H1 (cell line): ENCODE results near the gene RANBP17. TPM values are rescaled to one million over a fixed set of nuclear protein-coding genes. Genes with fewer than 3 reads are reported as not detected.
"Not testable (repeated sequence)": the region's sequence is repeated elsewhere in the genome, so short reads cannot be mapped to it uniquely, and the experiment has no call there.

Experiments
- CTCF ChIA-PET: fragments of 300-600 bp; sonication (Branson Sonifier 250); formaldehyde crosslinking; loops from one replicate; lab custom pipeline; 2021; ENCODE audit not compliant: partially characterized antibody; lab: Charles Lee
- POLR2A ChIA-PET: fragments of 300-600 bp; sonication (Branson Sonifier 250); formaldehyde crosslinking; loops from one replicate; lab custom pipeline; 2021; ENCODE audit warnings: inconsistent platforms; ENCODE audit not compliant: partially characterized antibody; lab: Charles Lee
- DNase-seq, 2 experiments: peaks; one replicate each; pipeline versions ENCODE4 v3.0.0 to v3.0.0-alpha.2; 2010 to 2022; ENCODE audit warnings: low spot score in 2 of 2, low read depth in 1 of 2, mixed read lengths in 1 of 2
- FAIRE-seq: peaks from 2 replicates; lab custom pipeline; 2011; peaks lifted over from hg19 to GRCh38; lab: Jason Lieb, UNC
- H2AFZ ChIP-seq: 2 replicates; pipeline ENCODE4 v1.8.1; 2012; ENCODE audit warnings: low read length, inconsistent platforms
- H2AK5ac ChIP-seq: 2 replicates; pipeline ENCODE4 v1.6.1; 2013; ENCODE audit warnings: low read depth, low read length
- H2BK120ac ChIP-seq: replicated peaks from 2 replicates; pipeline ENCODE3; 2013; ENCODE audit warnings: low read depth, low read length, inconsistent platforms
- H2BK12ac ChIP-seq: 2 replicates; pipeline ENCODE4 v1.6.1; 2013; ENCODE audit warnings: low read depth, low read length
- H2BK15ac ChIP-seq: 2 replicates; pipeline ENCODE4 v1.6.1; 2013; ENCODE audit warnings: low read length
- H2BK20ac ChIP-seq: 2 replicates; pipeline ENCODE4 v1.6.1; 2013; ENCODE audit warnings: low read length
- H2BK5ac ChIP-seq: 2 replicates; pipeline ENCODE4 v1.6.1; 2013; ENCODE audit warnings: low read depth, low read length
- H3K14ac ChIP-seq: 2 replicates; pipeline ENCODE4 v1.6.1; 2013; ENCODE audit warnings: inconsistent platforms; ENCODE audit not compliant: insufficient read length
- H3K18ac ChIP-seq: 2 replicates; pipeline ENCODE4 v1.6.1; 2013; ENCODE audit warnings: low read length; ENCODE audit errors: extremely low read depth
- H3K23ac ChIP-seq: 2 replicates; pipeline ENCODE4 v1.6.1; 2013; ENCODE audit warnings: inconsistent platforms; ENCODE audit not compliant: insufficient read length
- H3K23me2 ChIP-seq: 2 replicates; pipeline ENCODE4 v1.6.1; 2013; ENCODE audit warnings: low read depth, low read length
- H3K27ac ChIP-seq: 2 replicates; pipeline ENCODE4 v1.6.1; 2011; ENCODE audit warnings: low read depth, low read length, inconsistent platforms
- H3K27me3 ChIP-seq, 4 experiments: replicated peaks in 1 of 4; 1 replicate in 1 of 4; 2 replicates in 3 of 4; pipeline versions ENCODE4 v1.6.1 to v1.8.1; 2011 to 2013; ENCODE audit warnings: low read length in 3 of 4, mild to moderate bottlenecking in 3 of 4, inconsistent platforms in 2 of 4, mixed read lengths in 2 of 4, moderate library complexity in 1 of 4; ENCODE audit not compliant: control insufficient read depth in 3 of 4, insufficient read depth in 3 of 4; ENCODE audit errors: extremely low read depth in 1 of 4
- H3K36me3 ChIP-seq, 4 experiments: 2 replicates each; pipeline versions ENCODE4 v1.6.1 to v1.8.1; 2011 to 2013; ENCODE audit warnings: mild to moderate bottlenecking in 4 of 4, low read length in 3 of 4, moderate library complexity in 2 of 4, control low read depth in 1 of 4, inconsistent platforms in 1 of 4; ENCODE audit not compliant: insufficient read depth in 4 of 4, control insufficient read depth in 2 of 4
- H3K4ac ChIP-seq: replicated peaks from 2 replicates; pipeline ENCODE3; 2013; ENCODE audit warnings: low read length, low read depth, mixed read lengths, inconsistent platforms; ENCODE audit not compliant: insufficient read length
- H3K4me1 ChIP-seq, 4 experiments: replicated peaks in 1 of 4; 1 replicate in 1 of 4; 2 replicates in 3 of 4; pipeline versions ENCODE4 v1.6.1 to v1.8.1; 2011 to 2013; ENCODE audit warnings: low read length in 3 of 4, inconsistent platforms in 2 of 4, mixed read lengths in 1 of 4; ENCODE audit not compliant: insufficient read depth in 4 of 4, control insufficient read depth in 3 of 4
- H3K4me2 ChIP-seq, 2 experiments: 2 replicates each; pipeline versions ENCODE4 v1.6.1 to v1.8.1; 2011 to 2013; ENCODE audit warnings: low read depth in 2 of 2, low read length in 2 of 2, control low read depth in 1 of 2, inconsistent platforms in 1 of 2, mild to moderate bottlenecking in 1 of 2; ENCODE audit not compliant: insufficient read depth in 1 of 2
- H3K4me3 ChIP-seq, 4 experiments: fragments of 200-600, 300-600 bp in 1 of 4; sonication (generic), shearing (Covaris generic), sonication (Bioruptor Twin) in 1 of 4; 2 replicates each; pipeline versions ENCODE4 v1.5.1 to v1.8.1; 2011 to 2016; ENCODE audit warnings: low read length in 4 of 4, low read depth in 3 of 4, control low read depth in 2 of 4, inconsistent platforms in 2 of 4, mild to moderate bottlenecking in 2 of 4, mixed read lengths in 1 of 4, moderate library complexity in 1 of 4; ENCODE audit not compliant: insufficient read depth in 2 of 4; ENCODE audit errors: extremely low read depth in 1 of 4
- H3K56ac ChIP-seq: replicated peaks from 2 replicates; pipeline ENCODE3; 2013; ENCODE audit warnings: low read depth, mild to moderate bottlenecking, mixed read lengths, low read length, inconsistent platforms; ENCODE audit not compliant: insufficient read length
- H3K79me1 ChIP-seq: 2 replicates; pipeline ENCODE4 v1.6.1; 2013; ENCODE audit warnings: low read depth, low read length, control low read depth
- H3K79me2 ChIP-seq, 2 experiments: 2 replicates each; pipeline versions ENCODE4 v1.6.1 to v1.8.1; 2012 to 2013; ENCODE audit warnings: low read length in 2 of 2, mild to moderate bottlenecking in 2 of 2, inconsistent platforms in 1 of 2; ENCODE audit not compliant: insufficient read depth in 2 of 2, control insufficient read depth in 1 of 2
- H3K9ac ChIP-seq, 4 experiments: replicated peaks in 1 of 4; 1 replicate in 1 of 4; 2 replicates in 3 of 4; pipeline versions ENCODE4 v1.6.1 to v1.8.1; 2011 to 2013; ENCODE audit warnings: low read depth in 3 of 4, low read length in 3 of 4, control low read depth in 2 of 4, mild to moderate bottlenecking in 2 of 4, moderate library complexity in 2 of 4, inconsistent platforms in 1 of 4; ENCODE audit errors: extremely low read depth in 1 of 4
- H3K9me3 ChIP-seq, 2 experiments: 2 replicates each; pipeline versions ENCODE4 v1.6.1 to v1.8.1; 2012 to 2013; ENCODE audit warnings: mild to moderate bottlenecking in 2 of 2, moderate library complexity in 2 of 2, control low read depth in 1 of 2, inconsistent platforms in 1 of 2, low read depth in 1 of 2, low read length in 1 of 2, mixed read lengths in 1 of 2; ENCODE audit not compliant: insufficient read depth in 2 of 2
- H4K20me1 ChIP-seq, 2 experiments: replicated peaks in 1 of 2; 2 replicates each; pipeline versions ENCODE3 to v1.8.1; 2011 to 2013; ENCODE audit warnings: inconsistent platforms in 2 of 2, low read length in 2 of 2, mild to moderate bottlenecking in 1 of 2; ENCODE audit not compliant: insufficient read depth in 2 of 2, control insufficient read depth in 1 of 2
- H4K5ac ChIP-seq: 2 replicates; pipeline ENCODE4 v1.6.1; 2013; ENCODE audit warnings: low read length, low read depth, mixed read lengths, inconsistent platforms; ENCODE audit not compliant: insufficient read length
- H4K8ac ChIP-seq: 2 replicates; pipeline ENCODE4 v1.8.0; 2013; ENCODE audit warnings: mild to moderate bottlenecking, moderate library complexity, low read length, inconsistent platforms; ENCODE audit not compliant: insufficient read depth; ENCODE audit errors: extremely low read depth
- H4K91ac ChIP-seq: replicated peaks from 2 replicates; pipeline ENCODE3; 2013; ENCODE audit warnings: low read length, mixed read lengths, inconsistent platforms; ENCODE audit not compliant: insufficient read length
- polyA plus RNA-seq, 7 experiments: library from polyadenylated mRNA; depleted of rRNA in 3 of 7; stranded (reverse) in 5 of 7; unstranded in 2 of 7; fragments of >200 nt in 5 of 7; fragments of 200-250 nt in 2 of 7; gene quantifications; 1 replicate in 5 of 7; 2 replicates in 1 of 7; 4 replicates in 1 of 7; pipeline versions ENCODE4 v1.2.1 to v1.2.3, GENCODE V29; 2011 to 2013; ENCODE audit warnings: missing spikeins in 2 of 7, mixed read lengths in 2 of 7
- total RNA-seq: library from RNA; stranded (reverse); fragmentation: NEBNext Ultra II Directional; extraction: Animal tissue kit (Norgen Biotek cat#: 25700); gene quantifications from 2 replicates; pipeline ENCODE4 v1.2.1, GENCODE V29; 2021

Gene RANBP17
- total and polyA plus RNA-seq, 2 of the 8 experiments (the other 6 are each of a cell fraction or from before 2014, with no cell fraction given) = 8.6 to 21.3 TPM

DNA sequence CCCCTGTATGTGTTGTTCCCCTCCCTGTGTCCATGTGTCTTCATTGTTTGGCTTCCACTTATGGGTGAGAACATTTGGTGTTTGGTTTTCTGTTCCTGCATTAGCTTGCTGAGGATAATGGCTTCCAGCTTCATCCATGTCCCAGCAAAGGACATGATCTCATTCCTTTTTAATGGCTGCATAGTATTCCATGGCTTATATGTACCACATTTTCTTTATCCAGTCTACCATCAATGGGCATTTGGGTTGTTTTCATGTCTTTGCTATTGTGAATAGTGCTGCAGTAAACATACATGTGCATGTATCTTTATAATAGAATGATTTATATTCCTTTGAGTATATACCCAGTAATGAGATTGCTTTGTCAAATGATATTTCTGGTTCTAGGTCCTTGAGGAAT is 8.6 kb downstream of the RANBP17 start:
- H4K5ac ChIP-seq, H3K56ac ChIP-seq, H3K18ac ChIP-seq, H3K36me3 ChIP-seq, H3K9ac ChIP-seq, H2BK120ac ChIP-seq, H3K27ac ChIP-seq, H2BK5ac ChIP-seq, H3K9me3 ChIP-seq, H2BK15ac ChIP-seq, POLR2A ChIA-PET, H3K4me3 ChIP-seq, FAIRE-seq, H3K4me2 ChIP-seq, H4K20me1 ChIP-seq, H3K14ac ChIP-seq, H2BK20ac ChIP-seq, H3K79me1 ChIP-seq, H3K27me3 ChIP-seq, H3K23me2 ChIP-seq, H2AK5ac ChIP-seq, CTCF ChIA-PET, H4K91ac ChIP-seq, H2AFZ ChIP-seq, H3K4ac ChIP-seq, H2BK12ac ChIP-seq, DNase-seq, H4K8ac ChIP-seq, H3K4me1 ChIP-seq, H3K23ac ChIP-seq: not testable (repeated sequence)
- peaks cover 3 to 88% of the 10 kb centered on the region in 2 experiments; a peak in 3 of 4 replicates for H3K79me2 ChIP-seq
